ENCODE data around the gene RHBDD3.

DNA sequence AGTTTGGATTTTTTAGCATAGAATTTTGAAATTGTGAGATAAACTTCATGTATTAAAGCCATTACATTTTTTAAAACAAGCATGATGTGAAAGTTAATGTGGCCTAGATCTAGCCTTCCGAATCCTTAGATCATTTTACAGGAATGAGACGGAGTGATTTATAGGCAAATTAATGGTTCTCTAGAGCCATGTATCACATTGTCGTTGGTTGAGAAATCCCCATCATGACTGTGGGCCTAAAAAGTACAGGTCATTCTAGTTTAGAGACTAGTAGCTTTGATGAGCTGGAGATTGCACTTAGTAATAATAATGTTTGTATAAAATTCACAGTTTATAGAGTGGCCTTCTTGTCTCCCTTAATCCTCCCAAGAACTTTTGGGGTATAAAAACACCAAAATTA, 7.4 kb upstream of the RHBDD3 start:
- TF ChIP-seq ZNF10 (tag by site-specific recombination; IDR thresholded peaks at IDR 0.05) = no peak
- no peak for TF ChIP-seq BCL11A (tag by site-specific recombination; IDR thresholded peaks at IDR 0.05; ENCODE audit: low read depth)
- TF ChIP-seq ZNF670 (tag by site-specific recombination; IDR thresholded peaks at IDR 0.05; ENCODE audit: low read depth) = no peak
- TF ChIP-seq, protein P1, sequence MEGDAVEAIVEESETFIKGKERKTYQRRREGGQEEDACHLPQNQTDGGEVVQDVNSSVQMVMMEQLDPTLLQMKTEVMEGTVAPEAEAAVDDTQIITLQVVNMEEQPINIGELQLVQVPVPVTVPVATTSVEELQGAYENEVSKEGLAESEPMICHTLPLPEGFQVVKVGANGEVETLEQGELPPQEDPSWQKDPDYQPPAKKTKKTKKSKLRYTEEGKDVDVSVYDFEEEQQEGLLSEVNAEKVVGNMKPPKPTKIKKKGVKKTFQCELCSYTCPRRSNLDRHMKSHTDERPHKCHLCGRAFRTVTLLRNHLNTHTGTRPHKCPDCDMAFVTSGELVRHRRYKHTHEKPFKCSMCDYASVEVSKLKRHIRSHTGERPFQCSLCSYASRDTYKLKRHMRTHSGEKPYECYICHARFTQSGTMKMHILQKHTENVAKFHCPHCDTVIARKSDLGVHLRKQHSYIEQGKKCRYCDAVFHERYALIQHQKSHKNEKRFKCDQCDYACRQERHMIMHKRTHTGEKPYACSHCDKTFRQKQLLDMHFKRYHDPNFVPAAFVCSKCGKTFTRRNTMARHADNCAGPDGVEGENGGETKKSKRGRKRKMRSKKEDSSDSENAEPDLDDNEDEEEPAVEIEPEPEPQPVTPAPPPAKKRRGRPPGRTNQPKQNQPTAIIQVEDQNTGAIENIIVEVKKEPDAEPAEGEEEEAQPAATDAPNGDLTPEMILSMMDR (tag by site-specific recombination; IDR thresholded peaks at IDR 0.05) = no peak
- TF ChIP-seq PRDM1 (tag by site-specific recombination; IDR thresholded peaks at IDR 0.05) = no peak
- TF ChIP-seq FEZF1 (tag by site-specific recombination; IDR thresholded peaks at IDR 0.05) = no peak
- TF ChIP-seq ZNF629 (tag by site-specific recombination; IDR thresholded peaks at IDR 0.05) = no peak
- TF ChIP-seq, protein P2, sequence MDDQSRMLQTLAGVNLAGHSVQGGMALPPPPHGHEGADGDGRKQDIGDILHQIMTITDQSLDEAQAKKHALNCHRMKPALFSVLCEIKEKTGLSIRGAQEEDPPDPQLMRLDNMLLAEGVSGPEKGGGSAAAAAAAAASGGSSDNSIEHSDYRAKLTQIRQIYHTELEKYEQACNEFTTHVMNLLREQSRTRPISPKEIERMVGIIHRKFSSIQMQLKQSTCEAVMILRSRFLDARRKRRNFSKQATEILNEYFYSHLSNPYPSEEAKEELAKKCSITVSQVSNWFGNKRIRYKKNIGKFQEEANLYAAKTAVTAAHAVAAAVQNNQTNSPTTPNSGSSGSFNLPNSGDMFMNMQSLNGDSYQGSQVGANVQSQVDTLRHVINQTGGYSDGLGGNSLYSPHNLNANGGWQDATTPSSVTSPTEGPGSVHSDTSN (CRISPR knock-in tag; IDR thresholded peaks at IDR 0.05) = no peak
- no peak for TF ChIP-seq ZSCAN30 (tag by site-specific recombination; IDR thresholded peaks at IDR 0.05)
- TF ChIP-seq ZNF2 (tag by site-specific recombination; IDR thresholded peaks at IDR 0.05) = no peak
- no peak for TF ChIP-seq ZNF324 (tag by site-specific recombination; IDR thresholded peaks at IDR 0.05)
- TF ChIP-seq YY1 (tag by site-specific recombination; IDR thresholded peaks at IDR 0.05) = no peak
- TF ChIP-seq, protein P3, sequence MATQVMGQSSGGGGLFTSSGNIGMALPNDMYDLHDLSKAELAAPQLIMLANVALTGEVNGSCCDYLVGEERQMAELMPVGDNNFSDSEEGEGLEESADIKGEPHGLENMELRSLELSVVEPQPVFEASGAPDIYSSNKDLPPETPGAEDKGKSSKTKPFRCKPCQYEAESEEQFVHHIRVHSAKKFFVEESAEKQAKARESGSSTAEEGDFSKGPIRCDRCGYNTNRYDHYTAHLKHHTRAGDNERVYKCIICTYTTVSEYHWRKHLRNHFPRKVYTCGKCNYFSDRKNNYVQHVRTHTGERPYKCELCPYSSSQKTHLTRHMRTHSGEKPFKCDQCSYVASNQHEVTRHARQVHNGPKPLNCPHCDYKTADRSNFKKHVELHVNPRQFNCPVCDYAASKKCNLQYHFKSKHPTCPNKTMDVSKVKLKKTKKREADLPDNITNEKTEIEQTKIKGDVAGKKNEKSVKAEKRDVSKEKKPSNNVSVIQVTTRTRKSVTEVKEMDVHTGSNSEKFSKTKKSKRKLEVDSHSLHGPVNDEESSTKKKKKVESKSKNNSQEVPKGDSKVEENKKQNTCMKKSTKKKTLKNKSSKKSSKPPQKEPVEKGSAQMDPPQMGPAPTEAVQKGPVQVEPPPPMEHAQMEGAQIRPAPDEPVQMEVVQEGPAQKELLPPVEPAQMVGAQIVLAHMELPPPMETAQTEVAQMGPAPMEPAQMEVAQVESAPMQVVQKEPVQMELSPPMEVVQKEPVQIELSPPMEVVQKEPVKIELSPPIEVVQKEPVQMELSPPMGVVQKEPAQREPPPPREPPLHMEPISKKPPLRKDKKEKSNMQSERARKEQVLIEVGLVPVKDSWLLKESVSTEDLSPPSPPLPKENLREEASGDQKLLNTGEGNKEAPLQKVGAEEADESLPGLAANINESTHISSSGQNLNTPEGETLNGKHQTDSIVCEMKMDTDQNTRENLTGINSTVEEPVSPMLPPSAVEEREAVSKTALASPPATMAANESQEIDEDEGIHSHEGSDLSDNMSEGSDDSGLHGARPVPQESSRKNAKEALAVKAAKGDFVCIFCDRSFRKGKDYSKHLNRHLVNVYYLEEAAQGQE (tag by site-specific recombination; IDR thresholded peaks at IDR 0.05) = no peak
- TF ChIP-seq ZNF600 (tag by site-specific recombination; IDR thresholded peaks at IDR 0.05) = no peak

Data from HEK293 (cell line).